GM23338 (cell line): Measurements from ENCODE around the gene NFYA. TPM values are rescaled to one million over a fixed set of nuclear protein-coding genes. Genes with fewer than 3 reads are reported as not detected.

Source experiments
- ATAC-seq: fragments of 200-7000 bp; cut with Tn5 transposase; 3 replicates; pipeline ENCODE4 v1.9.1; 2020
- DNase-seq: peaks from one replicate; pipeline ENCODE4 v3.0.0-alpha.2; 2015; ENCODE audit warnings: low spot score
- H2AFZ ChIP-seq: fragments of 200-600 bp; sonication (generic); 2 replicates; pipeline ENCODE4 v1.8.0; 2016; ENCODE audit warnings: antibody characterized with exemption, mild to moderate bottlenecking, moderate library complexity
- H3F3A ChIP-seq: fragments of 200-600 bp; sonication (generic); replicated peaks from 2 replicates; pipeline ENCODE4 v1.8.0; 2017; ENCODE audit warnings: antibody characterized with exemption, mixed run types, low read depth
- H3K27ac ChIP-seq: fragments of 200-600 bp; sonication (generic); 2 replicates; pipeline ENCODE4 v1.6.1; 2016; ENCODE audit warnings: low read depth
- H3K27me3 ChIP-seq: fragments of 200-600 bp; sonication (generic); 2 replicates; pipeline ENCODE4 v1.8.0; 2016; ENCODE audit warnings: mild to moderate bottlenecking, mixed run types, moderate library complexity; ENCODE audit not compliant: insufficient read depth
- H3K36me3 ChIP-seq: fragments of 200-600 bp; sonication (generic); 2 replicates; pipeline ENCODE4 v1.8.0; 2016; ENCODE audit warnings: mild to moderate bottlenecking; ENCODE audit not compliant: insufficient read depth
- H3K4me1 ChIP-seq: fragments of 200-600 bp; sonication (generic); 2 replicates; pipeline ENCODE4 v1.8.0; 2016; ENCODE audit warnings: mild to moderate bottlenecking, moderate library complexity; ENCODE audit not compliant: insufficient read depth
- H3K4me2 ChIP-seq: fragments of 200-600 bp; sonication (generic); 2 replicates; pipeline ENCODE4 v1.7.1; 2017; ENCODE audit warnings: mixed run types
- H3K4me3 ChIP-seq: fragments of 200-600 bp; sonication (generic); 2 replicates; pipeline ENCODE4 v1.6.1; 2016; ENCODE audit warnings: mixed run types
- H3K79me2 ChIP-seq: fragments of 200-600 bp; sonication (generic); replicated peaks from 2 replicates; pipeline ENCODE4 v1.8.0; 2017; ENCODE audit warnings: mild to moderate bottlenecking; ENCODE audit not compliant: insufficient read depth
- H3K9me2 ChIP-seq: fragments of 200-600 bp; sonication (generic); 2 replicates; pipeline ENCODE4 v1.8.0; 2017; ENCODE audit not compliant: insufficient read depth
- H4K20me1 ChIP-seq: fragments of 200-600 bp; sonication (generic); replicated peaks from 2 replicates; pipeline ENCODE4 v1.8.0; 2017; ENCODE audit warnings: mild to moderate bottlenecking; ENCODE audit not compliant: insufficient read depth
- H3K27ac Mint-ChIP-seq: 2 replicates; pipeline ENCODE4 v1.8.0; 2020; ENCODE audit warnings: inconsistent platforms, mild to moderate bottlenecking, moderate library complexity, mixed read lengths
- H3K27me3 Mint-ChIP-seq: 3 replicates; pipeline ENCODE4 v1.8.0; 2022; ENCODE audit warnings: low read depth, mild to moderate bottlenecking, moderate library complexity, mixed read lengths, inconsistent platforms; ENCODE audit not compliant: insufficient read depth, poor library complexity
- H3K36me3 Mint-ChIP-seq: 3 replicates; pipeline ENCODE4 v1.8.0; 2021; ENCODE audit warnings: low read depth, mild to moderate bottlenecking, inconsistent platforms, moderate library complexity, mixed read lengths
- H3K4me1 Mint-ChIP-seq: 3 replicates; pipeline ENCODE4 v1.8.0; 2020; ENCODE audit warnings: mild to moderate bottlenecking, inconsistent platforms, mixed read lengths
- H3K4me3 Mint-ChIP-seq: 3 replicates; pipeline ENCODE4 v1.8.0; 2021; ENCODE audit warnings: moderate library complexity, mild to moderate bottlenecking, inconsistent platforms, mixed read lengths
- H3K9me3 Mint-ChIP-seq: 3 replicates; pipeline ENCODE4 v1.8.0; 2020; ENCODE audit warnings: moderate library complexity, mild to moderate bottlenecking, inconsistent platforms, mixed read lengths
- CREB1 ChIP-seq: fragments of 250-450 bp; sonication (Bioruptor Pico); IDR thresholded peaks from 2 replicates; pipeline ENCODE4 v1.5.0; 2020; ENCODE audit warnings: low read depth, mild to moderate bottlenecking, moderate library complexity
- EZH2 ChIP-seq: fragments of 200-600 bp; sonication (generic); IDR thresholded peaks from one replicate; pipeline ENCODE4 v1.8.0; 2017; ENCODE audit warnings: antibody characterized with exemption, mild to moderate bottlenecking, low read depth; ENCODE audit not compliant: unreplicated experiment
- EZH2phosphoT487 ChIP-seq: fragments of 200-600 bp; sonication (generic); IDR thresholded peaks from one replicate; pipeline ENCODE4 v1.8.1; 2018; ENCODE audit warnings: antibody characterized with exemption; ENCODE audit not compliant: unreplicated experiment
- JUNB ChIP-seq: IDR thresholded peaks from one replicate; pipeline ENCODE4 v1.6.1; 2016; ENCODE audit warnings: antibody characterized with exemption; ENCODE audit not compliant: unreplicated experiment
- NANOG ChIP-seq: IDR thresholded peaks from 2 replicates; pipeline ENCODE4 v1.6.1; 2016; ENCODE audit warnings: antibody characterized with exemption, borderline replicate concordance
- POLR2AphosphoS5 ChIP-seq: IDR thresholded peaks from 2 replicates; pipeline ENCODE4 v1.6.1; 2016; ENCODE audit warnings: antibody characterized with exemption, low read depth
- STAT1 ChIP-seq: IDR thresholded peaks from one replicate; pipeline ENCODE4 v1.6.1; 2016; ENCODE audit warnings: antibody characterized with exemption; ENCODE audit not compliant: unreplicated experiment
- ZNF114 ChIP-seq: fragments of 250-450 bp; sonication (Bioruptor Pico); IDR thresholded peaks from 2 replicates; pipeline ENCODE4 v1.5.0; 2020; ENCODE audit warnings: mild to moderate bottlenecking, moderate library complexity
- ZNF331 ChIP-seq: fragments of 250-450 bp; sonication (Bioruptor Pico); IDR thresholded peaks from 2 replicates; pipeline ENCODE4 v1.5.0; 2020; ENCODE audit warnings: low read depth, mild to moderate bottlenecking, moderate library complexity
- polyA plus RNA-seq: library from polyadenylated mRNA; unstranded; fragments of >200 nt; fragmentation: Nextera tagmentation; extraction: Ambion mirVana; gene quantifications from 2 replicates; pipeline ENCODE4 v1.2.1, GENCODE V29; 2016
- total RNA-seq: library from RNA; depleted of rRNA; stranded (reverse); fragments of >200 nt; shearing (Covaris generic); gene quantifications from 2 replicates; pipeline ENCODE4 v1.2.3, GENCODE V29; 2014
- TF ChIP-seq, protein P1 (sequence below): fragments of 250-450 bp; sonication (Bioruptor Pico); IDR thresholded peaks from 2 replicates; pipeline ENCODE4 v1.5.0; 2020; ENCODE audit warnings: mild to moderate bottlenecking, moderate library complexity
- TF ChIP-seq, protein P2 (sequence below): IDR thresholded peaks from one replicate; pipeline ENCODE4 v1.6.1; 2018; ENCODE audit warnings: antibody characterized with exemption; ENCODE audit not compliant: unreplicated experiment
- TF ChIP-seq, protein P3 (sequence below), 2 experiments: fragments of 200-600 bp in 1 of 2; sonication (generic) in 1 of 2; conservative IDR thresholded peaks; 2 replicates each; pipeline versions ENCODE4 v1.5.1 to v1.6.1; 2016 to 2017; ENCODE audit warnings: antibody characterized with exemption in 2 of 2, low read depth in 2 of 2, mild to moderate bottlenecking in 2 of 2, moderate library complexity in 1 of 2
- TF ChIP-seq, protein P4 (sequence below): IDR thresholded peaks from 2 replicates; pipeline ENCODE4 v1.6.1; 2016; ENCODE audit warnings: antibody characterized with exemption

Gene NFYA
- total and polyA plus RNA-seq, 2 experiments from 2014 or later = 10.8 to 39.1 TPM

DNA sequence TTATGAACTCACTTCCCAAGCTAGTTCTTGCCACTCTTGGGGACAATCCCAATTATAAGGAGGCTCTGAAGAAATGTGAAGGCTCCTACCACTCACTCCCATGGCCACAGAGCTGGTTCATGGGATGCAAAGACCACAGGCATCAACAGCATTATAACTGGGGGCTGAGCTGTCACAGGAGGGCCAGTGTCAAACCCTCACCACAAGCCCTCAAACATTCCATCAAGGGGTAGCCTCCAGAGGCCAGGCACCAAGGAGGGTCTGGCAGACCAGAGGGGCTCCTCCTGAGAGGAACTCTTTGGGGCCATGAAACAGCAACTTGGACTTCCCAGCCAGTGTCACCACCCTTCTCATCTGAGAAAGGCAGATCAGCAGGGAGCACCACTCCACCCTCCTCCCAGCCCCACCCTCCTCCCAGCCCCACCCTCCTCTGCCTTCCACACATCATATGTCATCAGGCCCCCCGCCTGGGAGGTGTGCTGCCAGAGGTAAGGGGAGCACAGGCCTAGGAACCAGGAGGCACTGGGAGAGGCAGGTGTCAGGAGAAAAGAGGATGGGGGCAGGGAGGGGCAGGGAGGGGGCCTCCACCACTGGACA lies 31.7 kb upstream of the NFYA start:
- TF ChIP-seq JUNB = no peak
- TF ChIP-seq EZH2 = no peak
- no peak for TF ChIP-seq EZH2phosphoT487
- no peak for TF ChIP-seq ZNF331
- TF ChIP-seq, protein P1, sequence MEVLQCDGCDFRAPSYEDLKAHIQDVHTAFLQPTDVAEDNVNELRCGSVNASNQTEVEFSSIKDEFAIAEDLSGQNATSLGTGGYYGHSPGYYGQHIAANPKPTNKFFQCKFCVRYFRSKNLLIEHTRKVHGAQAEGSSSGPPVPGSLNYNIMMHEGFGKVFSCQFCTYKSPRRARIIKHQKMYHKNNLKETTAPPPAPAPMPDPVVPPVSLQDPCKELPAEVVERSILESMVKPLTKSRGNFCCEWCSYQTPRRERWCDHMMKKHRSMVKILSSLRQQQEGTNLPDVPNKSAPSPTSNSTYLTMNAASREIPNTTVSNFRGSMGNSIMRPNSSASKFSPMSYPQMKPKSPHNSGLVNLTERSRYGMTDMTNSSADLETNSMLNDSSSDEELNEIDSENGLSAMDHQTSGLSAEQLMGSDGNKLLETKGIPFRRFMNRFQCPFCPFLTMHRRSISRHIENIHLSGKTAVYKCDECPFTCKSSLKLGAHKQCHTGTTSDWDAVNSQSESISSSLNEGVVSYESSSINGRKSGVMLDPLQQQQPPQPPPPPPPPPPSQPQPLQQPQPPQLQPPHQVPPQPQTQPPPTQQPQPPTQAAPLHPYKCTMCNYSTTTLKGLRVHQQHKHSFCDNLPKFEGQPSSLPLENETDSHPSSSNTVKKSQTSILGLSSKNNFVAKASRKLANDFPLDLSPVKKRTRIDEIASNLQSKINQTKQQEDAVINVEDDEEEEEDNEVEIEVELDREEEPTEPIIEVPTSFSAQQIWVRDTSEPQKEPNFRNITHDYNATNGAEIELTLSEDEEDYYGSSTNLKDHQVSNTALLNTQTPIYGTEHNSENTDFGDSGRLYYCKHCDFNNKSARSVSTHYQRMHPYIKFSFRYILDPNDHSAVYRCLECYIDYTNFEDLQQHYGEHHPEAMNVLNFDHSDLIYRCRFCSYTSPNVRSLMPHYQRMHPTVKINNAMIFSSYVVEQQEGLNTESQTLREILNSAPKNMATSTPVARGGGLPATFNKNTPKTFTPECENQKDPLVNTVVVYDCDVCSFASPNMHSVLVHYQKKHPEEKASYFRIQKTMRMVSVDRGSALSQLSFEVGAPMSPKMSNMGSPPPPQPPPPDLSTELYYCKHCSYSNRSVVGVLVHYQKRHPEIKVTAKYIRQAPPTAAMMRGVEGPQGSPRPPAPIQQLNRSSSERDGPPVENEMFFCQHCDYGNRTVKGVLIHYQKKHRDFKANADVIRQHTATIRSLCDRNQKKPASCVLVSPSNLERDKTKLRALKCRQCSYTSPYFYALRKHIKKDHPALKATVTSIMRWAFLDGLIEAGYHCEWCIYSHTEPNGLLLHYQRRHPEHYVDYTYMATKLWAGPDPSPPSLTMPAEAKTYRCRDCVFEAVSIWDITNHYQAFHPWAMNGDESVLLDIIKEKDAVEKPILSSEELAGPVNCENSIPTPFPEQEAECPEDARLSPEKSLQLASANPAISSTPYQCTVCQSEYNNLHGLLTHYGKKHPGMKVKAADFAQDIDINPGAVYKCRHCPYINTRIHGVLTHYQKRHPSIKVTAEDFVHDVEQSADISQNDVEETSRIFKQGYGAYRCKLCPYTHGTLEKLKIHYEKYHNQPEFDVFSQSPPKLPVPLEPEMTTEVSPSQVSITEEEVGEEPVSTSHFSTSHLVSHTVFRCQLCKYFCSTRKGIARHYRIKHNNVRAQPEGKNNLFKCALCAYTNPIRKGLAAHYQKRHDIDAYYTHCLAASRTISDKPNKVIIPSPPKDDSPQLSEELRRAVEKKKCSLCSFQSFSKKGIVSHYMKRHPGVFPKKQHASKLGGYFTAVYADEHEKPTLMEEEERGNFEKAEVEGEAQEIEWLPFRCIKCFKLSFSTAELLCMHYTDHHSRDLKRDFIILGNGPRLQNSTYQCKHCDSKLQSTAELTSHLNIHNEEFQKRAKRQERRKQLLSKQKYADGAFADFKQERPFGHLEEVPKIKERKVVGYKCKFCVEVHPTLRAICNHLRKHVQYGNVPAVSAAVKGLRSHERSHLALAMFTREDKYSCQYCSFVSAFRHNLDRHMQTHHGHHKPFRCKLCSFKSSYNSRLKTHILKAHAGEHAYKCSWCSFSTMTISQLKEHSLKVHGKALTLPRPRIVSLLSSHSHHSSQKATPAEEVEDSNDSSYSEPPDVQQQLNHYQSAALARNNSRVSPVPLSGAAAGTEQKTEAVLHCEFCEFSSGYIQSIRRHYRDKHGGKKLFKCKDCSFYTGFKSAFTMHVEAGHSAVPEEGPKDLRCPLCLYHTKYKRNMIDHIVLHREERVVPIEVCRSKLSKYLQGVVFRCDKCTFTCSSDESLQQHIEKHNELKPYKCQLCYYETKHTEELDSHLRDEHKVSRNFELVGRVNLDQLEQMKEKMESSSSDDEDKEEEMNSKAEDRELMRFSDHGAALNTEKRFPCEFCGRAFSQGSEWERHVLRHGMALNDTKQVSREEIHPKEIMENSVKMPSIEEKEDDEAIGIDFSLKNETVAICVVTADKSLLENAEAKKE (CRISPR knock-in tag) = no peak
- TF ChIP-seq STAT1 = no peak
- TF ChIP-seq, protein P2, sequence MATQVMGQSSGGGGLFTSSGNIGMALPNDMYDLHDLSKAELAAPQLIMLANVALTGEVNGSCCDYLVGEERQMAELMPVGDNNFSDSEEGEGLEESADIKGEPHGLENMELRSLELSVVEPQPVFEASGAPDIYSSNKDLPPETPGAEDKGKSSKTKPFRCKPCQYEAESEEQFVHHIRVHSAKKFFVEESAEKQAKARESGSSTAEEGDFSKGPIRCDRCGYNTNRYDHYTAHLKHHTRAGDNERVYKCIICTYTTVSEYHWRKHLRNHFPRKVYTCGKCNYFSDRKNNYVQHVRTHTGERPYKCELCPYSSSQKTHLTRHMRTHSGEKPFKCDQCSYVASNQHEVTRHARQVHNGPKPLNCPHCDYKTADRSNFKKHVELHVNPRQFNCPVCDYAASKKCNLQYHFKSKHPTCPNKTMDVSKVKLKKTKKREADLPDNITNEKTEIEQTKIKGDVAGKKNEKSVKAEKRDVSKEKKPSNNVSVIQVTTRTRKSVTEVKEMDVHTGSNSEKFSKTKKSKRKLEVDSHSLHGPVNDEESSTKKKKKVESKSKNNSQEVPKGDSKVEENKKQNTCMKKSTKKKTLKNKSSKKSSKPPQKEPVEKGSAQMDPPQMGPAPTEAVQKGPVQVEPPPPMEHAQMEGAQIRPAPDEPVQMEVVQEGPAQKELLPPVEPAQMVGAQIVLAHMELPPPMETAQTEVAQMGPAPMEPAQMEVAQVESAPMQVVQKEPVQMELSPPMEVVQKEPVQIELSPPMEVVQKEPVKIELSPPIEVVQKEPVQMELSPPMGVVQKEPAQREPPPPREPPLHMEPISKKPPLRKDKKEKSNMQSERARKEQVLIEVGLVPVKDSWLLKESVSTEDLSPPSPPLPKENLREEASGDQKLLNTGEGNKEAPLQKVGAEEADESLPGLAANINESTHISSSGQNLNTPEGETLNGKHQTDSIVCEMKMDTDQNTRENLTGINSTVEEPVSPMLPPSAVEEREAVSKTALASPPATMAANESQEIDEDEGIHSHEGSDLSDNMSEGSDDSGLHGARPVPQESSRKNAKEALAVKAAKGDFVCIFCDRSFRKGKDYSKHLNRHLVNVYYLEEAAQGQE = no peak
- TF ChIP-seq, protein P3, sequence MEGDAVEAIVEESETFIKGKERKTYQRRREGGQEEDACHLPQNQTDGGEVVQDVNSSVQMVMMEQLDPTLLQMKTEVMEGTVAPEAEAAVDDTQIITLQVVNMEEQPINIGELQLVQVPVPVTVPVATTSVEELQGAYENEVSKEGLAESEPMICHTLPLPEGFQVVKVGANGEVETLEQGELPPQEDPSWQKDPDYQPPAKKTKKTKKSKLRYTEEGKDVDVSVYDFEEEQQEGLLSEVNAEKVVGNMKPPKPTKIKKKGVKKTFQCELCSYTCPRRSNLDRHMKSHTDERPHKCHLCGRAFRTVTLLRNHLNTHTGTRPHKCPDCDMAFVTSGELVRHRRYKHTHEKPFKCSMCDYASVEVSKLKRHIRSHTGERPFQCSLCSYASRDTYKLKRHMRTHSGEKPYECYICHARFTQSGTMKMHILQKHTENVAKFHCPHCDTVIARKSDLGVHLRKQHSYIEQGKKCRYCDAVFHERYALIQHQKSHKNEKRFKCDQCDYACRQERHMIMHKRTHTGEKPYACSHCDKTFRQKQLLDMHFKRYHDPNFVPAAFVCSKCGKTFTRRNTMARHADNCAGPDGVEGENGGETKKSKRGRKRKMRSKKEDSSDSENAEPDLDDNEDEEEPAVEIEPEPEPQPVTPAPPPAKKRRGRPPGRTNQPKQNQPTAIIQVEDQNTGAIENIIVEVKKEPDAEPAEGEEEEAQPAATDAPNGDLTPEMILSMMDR (conservative IDR thresholded peaks at IDR 0.05; ENCODE audit: low read depth in 2 of 2) = no peak
- TF ChIP-seq CREB1 (CRISPR knock-in tag) = no peak
- TF ChIP-seq, protein P4, sequence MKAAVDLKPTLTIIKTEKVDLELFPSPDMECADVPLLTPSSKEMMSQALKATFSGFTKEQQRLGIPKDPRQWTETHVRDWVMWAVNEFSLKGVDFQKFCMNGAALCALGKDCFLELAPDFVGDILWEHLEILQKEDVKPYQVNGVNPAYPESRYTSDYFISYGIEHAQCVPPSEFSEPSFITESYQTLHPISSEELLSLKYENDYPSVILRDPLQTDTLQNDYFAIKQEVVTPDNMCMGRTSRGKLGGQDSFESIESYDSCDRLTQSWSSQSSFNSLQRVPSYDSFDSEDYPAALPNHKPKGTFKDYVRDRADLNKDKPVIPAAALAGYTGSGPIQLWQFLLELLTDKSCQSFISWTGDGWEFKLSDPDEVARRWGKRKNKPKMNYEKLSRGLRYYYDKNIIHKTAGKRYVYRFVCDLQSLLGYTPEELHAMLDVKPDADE = no peak
- TF ChIP-seq ZNF114 (CRISPR knock-in tag) = no peak
- no peak for TF ChIP-seq POLR2AphosphoS5
- TF ChIP-seq NANOG = no peak
- Histone ChIP-seq H2AFZ (no peak overlapping the region), H3K4me3 (no peak overlapping the region), H3F3A (no peaks in the 10 kb centered on the region), H3K36me3 (no peaks in the 10 kb centered on the region; the same call in 1 of the 2 replicates), H3K4me2 (no peak overlapping the region), H4K20me1 (no peaks in the 10 kb centered on the region), H3K4me1 (no peaks in the 10 kb centered on the region; the same call in 1 of the 2 replicates), H3K27ac (no peak overlapping the region), H3K9me2 (no peaks in the 10 kb centered on the region), H3K27me3 (no peaks in the 10 kb centered on the region), H3K79me2 (no peaks in the 10 kb centered on the region)
- no peaks in the 10 kb centered on the region for H3K9me3 Mint-ChIP-seq
- H3K27ac Mint-ChIP-seq = no peak overlapping the region
- H3K27me3 Mint-ChIP-seq = peaks cover 5% of the 10 kb centered on the region
- H3K4me3 Mint-ChIP-seq = no peak overlapping the region
- DNase-seq (no peak), ATAC-seq (no peak)
- H3K4me1 Mint-ChIP-seq = peaks cover 13% of the 10 kb centered on the region
- H3K36me3 Mint-ChIP-seq = no peaks in the 10 kb centered on the region
